Naive thymus-derived CD4-positive, alpha-beta T cell (primary cell): Measurements from ENCODE around the gene VGLL4. TPM values are rescaled to one million over a fixed set of nuclear protein-coding genes. Genes with fewer than 3 reads are reported as not detected.
"Not testable (repeated sequence)": the region's sequence is repeated elsewhere in the genome, so short reads cannot be mapped to it uniquely, and the experiment has no call there.

Experiments
- ATAC-seq: fragments of 150-1000 bp; cut with Tn5 transposase; 2 replicates; pipeline ENCODE4 v1.10.0; 2021; ENCODE audit warnings: mild to moderate bottlenecking, moderate library complexity
- CTCF ChIA-PET: fragments of 350-600 bp; sonication (Branson Sonifier 250); formaldehyde crosslinking; loops from one replicate; lab custom pipeline; 2021; ENCODE audit warnings: antibody characterized with exemption; lab: Charles Lee
- POLR2A ChIA-PET: fragments of 350-600 bp; sonication (Branson Sonifier 250); formaldehyde crosslinking; loops from one replicate; lab custom pipeline; 2021; ENCODE audit warnings: antibody characterized with exemption, inconsistent platforms; lab: Charles Lee
- DNase-seq, 9 donors: peaks; one replicate each; pipeline versions ENCODE4 v3.0.0 to v3.0.0-alpha.2; 2020 to 2022; ENCODE audit warnings: mixed read lengths in 1 of 9
- H3K27ac ChIP-seq: one replicate; pipeline ENCODE4 v1.7.0; 2013; ENCODE audit warnings: mild to moderate bottlenecking, low read depth, low read length, moderate library complexity
- H3K27me3 ChIP-seq, 2 donors: one replicate each; pipeline ENCODE4 v1.7.0; 2013; ENCODE audit warnings: low read length in 2 of 2, mild to moderate bottlenecking in 2 of 2, moderate library complexity in 2 of 2; ENCODE audit not compliant: control insufficient read depth in 2 of 2, insufficient read depth in 2 of 2
- H3K36me3 ChIP-seq, 3 experiments: 1 replicate in 2 of 3; 2 replicates in 1 of 3; pipeline ENCODE4 v1.7.0; 2013; ENCODE audit warnings: low read length in 3 of 3, mild to moderate bottlenecking in 3 of 3, moderate library complexity in 1 of 3; ENCODE audit not compliant: insufficient read depth in 3 of 3, control insufficient read depth in 2 of 3
- H3K4me1 ChIP-seq, 2 donors: one replicate each; pipeline ENCODE4 v1.7.0; 2013; ENCODE audit warnings: low read length in 2 of 2, mild to moderate bottlenecking in 2 of 2, moderate library complexity in 1 of 2; ENCODE audit not compliant: control insufficient read depth in 2 of 2, insufficient read depth in 2 of 2
- H3K4me3 ChIP-seq: 2 replicates; pipeline ENCODE4 v1.7.0; 2013; ENCODE audit warnings: mild to moderate bottlenecking, low read length
- H3K9me3 ChIP-seq, 3 experiments: 1 replicate in 2 of 3; 2 replicates in 1 of 3; pipeline ENCODE4 v1.7.0; 2013; ENCODE audit warnings: low read length in 3 of 3; ENCODE audit not compliant: control insufficient read depth in 2 of 3
- H3K27ac Mint-ChIP-seq, 9 donors: one replicate each; pipeline ENCODE4 v1.8.0; 2020 to 2022; ENCODE audit warnings: mixed read lengths in 9 of 9, mild to moderate bottlenecking in 8 of 9, moderate library complexity in 5 of 9, inconsistent platforms in 2 of 9
- H3K27me3 Mint-ChIP-seq, 5 donors: one replicate each; pipeline ENCODE4 v1.8.0; 2021 to 2022; ENCODE audit warnings: mixed read lengths in 5 of 5, mild to moderate bottlenecking in 1 of 5
- H3K36me3 Mint-ChIP-seq, 5 donors: one replicate each; pipeline ENCODE4 v1.8.0; 2020 to 2022; ENCODE audit warnings: mixed read lengths in 5 of 5, mild to moderate bottlenecking in 3 of 5, inconsistent platforms in 1 of 5
- H3K4me1 Mint-ChIP-seq, 7 donors: one replicate each; pipeline ENCODE4 v1.8.0; 2020 to 2022; ENCODE audit warnings: mixed read lengths in 7 of 7, mild to moderate bottlenecking in 3 of 7, inconsistent platforms in 1 of 7
- H3K4me3 Mint-ChIP-seq, 10 donors: one replicate each; pipeline ENCODE4 v1.8.0; 2020 to 2022; ENCODE audit warnings: mild to moderate bottlenecking in 10 of 10, mixed read lengths in 10 of 10, moderate library complexity in 6 of 10, inconsistent platforms in 2 of 10
- H3K9me3 Mint-ChIP-seq, 11 donors: one replicate each; pipeline ENCODE4 v1.8.0; 2020 to 2022; ENCODE audit warnings: mixed read lengths in 11 of 11, mild to moderate bottlenecking in 4 of 11, inconsistent platforms in 1 of 11, moderate library complexity in 1 of 11
- intact Hi-C, 2 donors: fragments of 100-400 bp; cut with micrococcal nuclease; formaldehyde crosslinking; loops; one replicate each; pipeline ENCODE4 v1.15.1; 2023
- polyA plus RNA-seq, 2 donors: library from polyadenylated mRNA; unstranded; fragments of 300-500 nt; fragmentation: Illumina TruSeq; gene quantifications; one replicate each; pipeline ENCODE4 v1.2.3, GENCODE V29; 2021
- total RNA-seq, 6 experiments: library from RNA in 5 of 6; stranded (reverse) in 5 of 6; gene quantifications; 1 replicate in 5 of 6; 2 replicates in 1 of 6; pipeline ENCODE4 v1.2.3 and lab custom pipeline; 2021 to 2026

The VGLL4 gene, protein sequence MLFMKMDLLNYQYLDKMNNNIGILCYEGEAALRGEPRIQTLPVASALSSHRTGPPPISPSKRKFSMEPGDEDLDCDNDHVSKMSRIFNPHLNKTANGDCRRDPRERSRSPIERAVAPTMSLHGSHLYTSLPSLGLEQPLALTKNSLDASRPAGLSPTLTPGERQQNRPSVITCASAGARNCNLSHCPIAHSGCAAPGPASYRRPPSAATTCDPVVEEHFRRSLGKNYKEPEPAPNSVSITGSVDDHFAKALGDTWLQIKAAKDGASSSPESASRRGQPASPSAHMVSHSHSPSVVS
- total RNA-seq (10 to 100 TPM; 22.9 to 44.8 (median 36.2) TPM), polyA plus RNA-seq (10 to 100 TPM; 18.6 to 23.8 TPM), total RNA-seq (lab: John Stamatoyannopoulos, UW) (25.7 reads per million, percentile 56 among the genes with 10 or more reads in this experiment)

DNA sequence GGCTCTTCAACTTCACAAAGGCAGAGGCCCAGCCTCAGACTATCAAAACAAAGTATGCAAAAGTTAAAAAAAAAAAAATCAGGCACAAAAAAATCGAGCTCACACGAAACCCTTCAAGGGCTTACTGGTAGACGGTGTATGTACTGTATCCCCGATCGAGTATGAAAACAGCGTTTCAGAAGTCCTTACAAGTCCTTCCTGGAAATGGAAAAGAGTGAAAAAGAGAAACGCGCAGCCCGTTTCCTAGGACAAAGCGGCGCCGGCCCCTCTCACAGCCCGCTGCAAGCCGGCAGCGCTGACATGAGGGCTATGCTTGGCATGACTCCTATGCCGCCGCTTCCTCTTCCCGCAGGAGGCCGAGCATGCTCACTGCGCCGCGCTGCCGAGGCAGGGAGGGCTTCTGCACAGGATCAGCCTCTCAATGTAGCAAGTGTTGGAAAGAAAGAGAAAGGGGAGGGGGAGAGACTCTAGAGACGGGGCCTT lies at the start of gene VGLL4:
Gene VGLL4 (minus strand): TSS at position 311 of the 483 bp plus-strand sequence. CDS start 397 bp downstream, outside the sequence.
- ChIA-PET CTCF (interaction anchor here (0.6 to 2.1 kb wide), 9 partner anchors 9 to 882 kb away, joined by 3 to 8 read pairs (median 3); no protein-coding TSS in a partner anchor), POLR2A (interaction anchor here (0.6 to 1.5 kb wide), 15 partner anchors 8 to 1341 kb away, joined by 3 to 11 read pairs (median 4); partner anchors contain the start of genes ATG7 and TAMM41)
- Histone ChIP-seq H3K27ac (peak within 1 kb of the TSS; percentile 91), H3K9me3 (no peaks in the 10 kb centered on the region), H3K27me3 (no peaks in the 10 kb centered on the region), H3K4me3 (peak within 1 kb of the TSS; percentile 98), H3K36me3 (no peaks in the 10 kb centered on the region), H3K4me1 (peaks cover 12 to 23% of the 10 kb centered on the region in 2 donors)
- Mint-ChIP-seq H3K27me3 (peaks cover 0 to 17% (median 0%) of the 10 kb centered on the region in 5 donors), H3K4me1 (peaks cover 22 to 43% (median 37%) of the 10 kb centered on the region in 7 donors), H3K27ac (peak within 1 kb of the TSS; percentile 94 to 100 (median 99)), H3K36me3 (peaks cover 0 to 17% (median 5%) of the 10 kb centered on the region in 5 donors), H3K9me3 (no peaks in the 10 kb centered on the region), H3K4me3 (peak within 1 kb of the TSS; percentile 90 to 100 (median 98))
- ATAC-seq (peak; percentile 72), DNase-seq (peak; percentile 42 to 71 (median 58))
- intact Hi-C loops = loop anchor here (1.0 to 5.0 kb wide), 8 partner anchors 61 to 1019 kb away; partner anchors contain the start of genes ATG7 (in 2 of the 2), TSEN2 (in 2 of the 2), RAF1 (in 1 of the 2) and TAMM41 (in 1 of the 2)

DNA sequence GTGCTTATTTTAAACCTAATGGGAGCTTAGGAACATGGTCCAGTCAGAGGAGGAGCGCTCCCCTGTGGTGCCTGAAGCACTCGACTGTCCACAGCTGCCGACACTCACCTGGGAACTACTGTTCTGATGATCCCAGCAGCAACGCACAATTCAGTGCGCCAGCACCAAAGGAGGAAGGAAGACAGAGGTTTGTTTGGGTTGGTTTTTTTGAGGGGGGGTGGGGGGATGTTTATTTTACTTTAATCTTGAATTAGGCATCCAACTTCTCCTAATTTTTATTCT lies 48.8 kb upstream of the VGLL4 start:
- H3K27me3 Mint-ChIP-seq = peaks cover 0 to 4% (median 0%) of the 10 kb centered on the region in 5 donors
- no peaks in the 10 kb centered on the region for H3K9me3 Mint-ChIP-seq
- Histone ChIP-seq H3K27me3 (no peaks in the 10 kb centered on the region), H3K9me3 (no peaks in the 10 kb centered on the region), H3K36me3 (no peaks in the 10 kb centered on the region), H3K4me1 (no peaks in the 10 kb centered on the region), H3K4me3 (no peak overlapping the region), H3K27ac (no peak overlapping the region)
- ATAC-seq = no peak
- no peak overlapping the region for H3K4me3 Mint-ChIP-seq
- H3K27ac Mint-ChIP-seq = peak overlapping the region in 1 of 9 donors; percentile 77
- ChIA-PET POLR2A (no interaction called here), CTCF (no interaction called here)
- no peak for DNase-seq
- H3K4me1 Mint-ChIP-seq = peaks cover 0 to 6% (median 0%) of the 10 kb centered on the region in 7 donors
- H3K36me3 Mint-ChIP-seq = peaks cover 0 to 26% (median 3%) of the 10 kb centered on the region in 5 donors
- intact Hi-C loops = no loop called here

DNA sequence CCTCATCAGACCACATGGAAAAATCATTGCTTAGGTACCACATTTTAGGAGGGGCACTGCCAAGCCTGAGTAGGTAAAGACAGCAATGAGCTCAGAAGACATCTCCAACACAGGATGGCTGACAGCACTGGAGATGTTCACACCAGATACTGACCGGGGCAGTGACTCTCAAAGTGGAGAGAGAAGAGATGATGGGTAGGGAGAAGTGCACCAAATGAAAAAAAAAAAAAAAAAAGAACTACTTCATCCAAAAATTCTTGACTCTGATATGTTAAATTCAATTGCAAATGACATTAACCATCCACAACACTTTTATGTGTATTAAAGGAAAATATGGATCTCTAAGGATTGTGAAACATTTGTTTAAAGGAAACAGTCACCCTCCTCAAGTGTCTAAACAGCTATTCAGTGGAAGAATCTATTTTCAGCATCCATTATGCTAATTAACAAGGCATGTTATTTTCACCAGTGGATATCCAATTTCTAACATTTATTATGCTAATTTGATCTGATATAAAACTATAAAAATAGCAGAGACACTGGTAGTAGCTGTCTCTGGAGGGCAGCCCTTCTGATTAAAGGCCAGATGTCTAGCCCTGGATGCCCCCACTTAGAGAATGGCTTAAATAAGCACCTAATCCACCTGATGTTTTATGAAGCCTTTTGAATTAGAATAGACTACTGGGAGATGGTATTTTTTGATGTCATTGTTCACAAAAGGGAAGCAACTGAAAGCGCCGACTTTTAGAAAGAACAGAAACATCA lies 48.2 kb upstream of the VGLL4 start:
- ChIA-PET POLR2A (no interaction called here), CTCF (no interaction called here)
- Histone ChIP-seq H3K4me1 (no peaks in the 10 kb centered on the region), H3K27me3 (no peaks in the 10 kb centered on the region), H3K27ac (no peak overlapping the region), H3K9me3 (no peaks in the 10 kb centered on the region), H3K4me3 (no peak overlapping the region), H3K36me3 (no peaks in the 10 kb centered on the region)
- ATAC-seq (no peak), DNase-seq (no peak)
- H3K9me3 Mint-ChIP-seq = no peaks in the 10 kb centered on the region
- H3K4me1 Mint-ChIP-seq = peaks cover 0 to 6% (median 0%) of the 10 kb centered on the region in 7 donors
- H3K36me3 Mint-ChIP-seq = peaks cover 0 to 26% (median 3%) of the 10 kb centered on the region in 5 donors
- peaks cover 0 to 4% (median 0%) of the 10 kb centered on the region in 5 donors for H3K27me3 Mint-ChIP-seq
- no peak overlapping the region for H3K4me3 Mint-ChIP-seq
- no peak overlapping the region for H3K27ac Mint-ChIP-seq
- intact Hi-C loops = no loop called here

DNA sequence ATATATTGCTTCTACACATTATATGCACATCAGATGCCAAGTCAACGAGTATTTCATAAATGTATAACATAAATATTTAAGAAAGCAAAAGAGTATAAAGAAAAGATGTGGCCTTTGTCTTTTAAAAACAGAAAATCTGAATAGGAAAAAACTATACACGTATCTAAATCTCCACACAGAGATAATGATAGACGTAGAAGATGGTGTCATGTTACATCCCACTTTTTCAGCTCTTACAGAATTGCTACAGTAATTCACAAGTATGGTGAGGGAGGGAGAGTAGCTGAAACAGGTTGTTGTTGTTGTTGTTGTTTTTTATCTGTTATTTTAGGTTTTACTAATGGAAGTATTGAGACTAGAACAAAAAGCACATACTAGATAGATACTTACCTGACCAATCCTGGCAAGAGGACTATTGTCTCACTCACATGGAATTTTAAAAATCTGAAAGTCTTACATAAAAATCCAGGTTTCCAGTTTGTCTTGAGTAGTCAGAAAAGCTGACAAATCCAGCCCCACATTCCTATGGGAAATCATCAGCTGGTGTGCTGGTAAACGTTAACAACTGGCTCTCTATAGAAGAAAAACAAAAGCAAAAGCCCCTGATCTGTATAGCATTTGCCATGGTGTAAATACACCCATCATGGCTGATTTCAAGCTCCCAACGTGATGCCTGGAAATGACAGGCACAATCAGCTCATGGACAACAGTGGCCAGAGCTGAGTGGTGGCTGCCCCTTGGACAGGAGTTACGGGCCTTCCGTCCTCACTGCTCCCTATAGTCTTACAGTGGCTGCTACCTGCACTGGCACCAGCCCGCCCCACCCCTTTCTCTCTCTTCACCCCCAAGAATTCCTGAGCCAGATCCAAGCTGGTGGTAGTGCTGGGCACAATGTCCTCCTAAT lies 47.4 kb upstream of the VGLL4 start:
- ATAC-seq (no peak), DNase-seq (no peak)
- CTCF ChIA-PET = interaction anchor here (0.6 kb wide), 1 partner anchor 26 kb away, joined by 4 read pairs; no protein-coding TSS in a partner anchor
- peaks cover 0 to 4% (median 0%) of the 10 kb centered on the region in 5 donors for H3K27me3 Mint-ChIP-seq
- H3K4me3 Mint-ChIP-seq = no peak overlapping the region
- Histone ChIP-seq H3K9me3 (no peaks in the 10 kb centered on the region), H3K27ac (no peak overlapping the region), H3K4me1 (no peaks in the 10 kb centered on the region), H3K27me3 (no peaks in the 10 kb centered on the region), H3K36me3 (no peaks in the 10 kb centered on the region), H3K4me3 (no peak overlapping the region)
- H3K9me3 Mint-ChIP-seq = no peaks in the 10 kb centered on the region
- H3K27ac Mint-ChIP-seq = no peak overlapping the region
- peaks cover 0 to 6% (median 0%) of the 10 kb centered on the region in 7 donors for H3K4me1 Mint-ChIP-seq
- POLR2A ChIA-PET = interaction anchor here (1.0 kb wide), 1 partner anchor 8 kb away, joined by 10 read pairs; no protein-coding TSS in a partner anchor
- peaks cover 0 to 23% (median 3%) of the 10 kb centered on the region in 5 donors for H3K36me3 Mint-ChIP-seq
- intact Hi-C loops = no loop called here

DNA sequence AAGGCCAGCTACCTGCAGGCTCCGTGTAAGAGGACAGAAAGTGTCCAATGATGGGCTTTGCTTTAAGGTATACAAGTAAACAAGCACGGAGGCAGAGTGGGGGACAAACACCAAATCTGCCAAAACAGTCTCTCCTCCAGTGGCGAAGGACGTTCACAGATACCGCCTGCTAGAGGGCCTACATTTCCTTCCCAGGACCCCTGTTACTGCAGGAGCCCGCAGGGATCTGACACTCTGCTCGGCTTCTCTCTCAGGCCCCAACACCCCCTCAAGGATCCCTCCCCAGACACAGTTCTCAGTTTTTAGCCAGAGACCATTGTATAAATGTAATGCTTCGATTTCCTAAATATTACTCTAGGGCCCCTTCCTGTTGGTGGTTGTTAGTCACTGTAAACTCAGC lies 46.0 kb upstream of the VGLL4 start:
- ChIA-PET CTCF (no interaction called here), POLR2A (no interaction called here)
- no peak for DNase-seq
- intact Hi-C loops = no loop called here
- no peaks in the 10 kb centered on the region for H3K9me3 ChIP-seq
- H3K27ac ChIP-seq = no peak overlapping the region
- peaks cover 0 to 17% (median 3%) of the 10 kb centered on the region in 5 donors for H3K36me3 Mint-ChIP-seq
- ATAC-seq = no peak
- peak overlapping the region in 1 of 9 donors; percentile 42 for H3K27ac Mint-ChIP-seq
- peaks cover 0 to 6% (median 0%) of the 10 kb centered on the region in 7 donors for H3K4me1 Mint-ChIP-seq
- H3K36me3 ChIP-seq = no peaks in the 10 kb centered on the region
- H3K4me3 ChIP-seq = no peak overlapping the region
- H3K4me1 ChIP-seq = no peaks in the 10 kb centered on the region
- no peak overlapping the region for H3K4me3 Mint-ChIP-seq
- peaks cover 0 to 4% (median 0%) of the 10 kb centered on the region in 5 donors for H3K27me3 Mint-ChIP-seq
- no peaks in the 10 kb centered on the region for H3K27me3 ChIP-seq
- H3K9me3 Mint-ChIP-seq = no peaks in the 10 kb centered on the region

DNA sequence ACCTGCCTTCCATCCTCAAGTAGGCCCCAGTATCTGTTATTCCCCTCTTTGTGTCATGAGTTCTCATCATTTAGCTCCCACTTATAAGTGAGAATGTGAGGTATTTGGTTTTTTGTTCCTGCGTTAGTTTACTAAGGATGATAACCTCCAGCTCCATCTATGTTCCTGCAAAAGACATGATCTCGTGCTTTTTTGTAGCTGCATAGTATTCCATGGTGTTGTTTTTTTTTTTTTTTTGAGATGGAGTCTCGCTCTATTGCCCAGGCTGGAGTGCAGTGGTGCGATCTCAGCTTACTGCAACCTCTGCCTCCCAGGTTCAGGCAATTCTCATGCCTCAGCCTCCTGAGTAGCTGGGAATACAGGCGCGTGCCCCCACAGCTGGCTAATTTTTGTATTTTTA lies 41.3 kb upstream of the VGLL4 start:
- H3K27ac ChIP-seq, H3K36me3 ChIP-seq, H3K9me3 ChIP-seq, H3K4me3 ChIP-seq, CTCF ChIA-PET, H3K9me3 Mint-ChIP-seq, H3K4me3 Mint-ChIP-seq, H3K27ac Mint-ChIP-seq, H3K4me1 Mint-ChIP-seq, H3K27me3 Mint-ChIP-seq, H3K4me1 ChIP-seq, H3K36me3 Mint-ChIP-seq, DNase-seq, H3K27me3 ChIP-seq, ATAC-seq, POLR2A ChIA-PET, intact Hi-C loops: not testable (repeated sequence)
